Sigmoid colon (tissue), 4 donors: ENCODE data around the gene SLC38A6.

ENCODE experiments used
- CTCF ChIP-seq, 4 experiments: fragments of 450-650 bp in 3 of 4; fragments of 200-600 bp in 1 of 4; IDR thresholded peaks; one replicate each; pipeline ENCODE4 v1.5.1; 2016 to 2019; ENCODE audit warnings: antibody characterized with exemption in 4 of 4, mild to moderate bottlenecking in 3 of 4, moderate library complexity in 2 of 4
- POLR2A ChIP-seq, 2 donors: fragments of 450-650 bp; IDR thresholded peaks; one replicate each; pipeline ENCODE4 v1.6.1; 2016; ENCODE audit warnings: antibody characterized with exemption in 2 of 2, mild to moderate bottlenecking in 2 of 2, moderate library complexity in 2 of 2
- POLR2AphosphoS5 ChIP-seq, 4 donors: sonication (generic); formaldehyde crosslinking; IDR thresholded peaks; one replicate each; pipeline ENCODE4 v1.6.1; 2017; ENCODE audit warnings: antibody characterized with exemption in 4 of 4

- TF ChIP-seq CTCF (IDR thresholded peaks at IDR 0.05) (no peak), POLR2A (IDR thresholded peaks at IDR 0.05) (no peak), POLR2AphosphoS5 (IDR thresholded peaks at IDR 0.05) (no peak)
Measured at GRCh38 chr14:60999536-60999935, 18.5 kb downstream of the SLC38A6 start.
